Bronchial epithelial cell (primary cell): ENCODE data around the gene MAN1C1. TPM values are rescaled to one million over a fixed set of nuclear protein-coding genes. Genes with fewer than 3 reads are reported as not detected.

Source experiments
- DNase-seq: peaks from one replicate; pipeline ENCODE4 v3.0.0-alpha.2; 2010; ENCODE audit warnings: low read depth
- FAIRE-seq: peaks from 2 replicates; lab custom pipeline; 2011; peaks lifted over from hg19 to GRCh38; lab: Jason Lieb, UNC
- H3K27me3 ChIP-seq: 2 replicates; pipeline ENCODE4 v1.5.1; 2011; ENCODE audit warnings: low read length; ENCODE audit not compliant: control insufficient read depth, insufficient read depth
- H3K36me3 ChIP-seq: 2 replicates; pipeline ENCODE4 v1.5.1; 2011; ENCODE audit warnings: low read length; ENCODE audit not compliant: control insufficient read depth, insufficient read depth
- H3K4me3 ChIP-seq: 2 replicates; pipeline ENCODE4 v1.5.1; 2011; ENCODE audit warnings: mild to moderate bottlenecking, low read depth, low read length, control low read depth
- CTCF ChIP-seq: IDR thresholded peaks from 2 replicates; pipeline ENCODE4 v1.5.1; 2011; ENCODE audit warnings: mild to moderate bottlenecking, moderate library complexity, low read length, control low read depth, inconsistent platforms; ENCODE audit not compliant: insufficient read depth, severe bottlenecking
- total RNA-seq: library from RNA; depleted of rRNA; stranded (reverse); fragments of >200 nt; gene quantifications from 2 replicates; pipeline ENCODE4 v1.2.1, GENCODE V29; 2014

MAN1C1 gene
- total RNA-seq, 1 donor from 2014 or later = under 0.01 TPM

- no peak for TF ChIP-seq CTCF
- Histone ChIP-seq H3K4me3 (no peak overlapping the region), H3K27me3 (no peaks in the 10 kb centered on the region), H3K36me3 (no peaks in the 10 kb centered on the region)
- no peak for DNase-seq
- no peak for FAIRE-seq
Observed at GRCh38 chr1:25770541-25771220, 154.1 kb downstream of the MAN1C1 start.

GRCh38 chr1:25771221-25772114 lies 154.9 kb downstream of the MAN1C1 start:
- Histone ChIP-seq H3K4me3 (no peak overlapping the region), H3K36me3 (no peaks in the 10 kb centered on the region), H3K27me3 (no peaks in the 10 kb centered on the region)
- FAIRE-seq = no peak
- no peak for TF ChIP-seq CTCF
- DNase-seq = no peak

- TF ChIP-seq CTCF = no peak
- no peak for FAIRE-seq
- H3K36me3 ChIP-seq = no peaks in the 10 kb centered on the region
- DNase-seq = no peak
- no peaks in the 10 kb centered on the region for H3K27me3 ChIP-seq
- H3K4me3 ChIP-seq = no peak overlapping the region
Observed at GRCh38 chr1:25772164-25772563, 155.6 kb downstream of the MAN1C1 start.

- Histone ChIP-seq H3K36me3 (no peaks in the 10 kb centered on the region), H3K4me3 (no peak overlapping the region), H3K27me3 (no peaks in the 10 kb centered on the region)
- TF ChIP-seq CTCF = no peak
- DNase-seq = no peak
- FAIRE-seq = no peak
Observed at GRCh38 chr1:25772692-25773245, 156.2 kb downstream of the MAN1C1 start.

DNA sequence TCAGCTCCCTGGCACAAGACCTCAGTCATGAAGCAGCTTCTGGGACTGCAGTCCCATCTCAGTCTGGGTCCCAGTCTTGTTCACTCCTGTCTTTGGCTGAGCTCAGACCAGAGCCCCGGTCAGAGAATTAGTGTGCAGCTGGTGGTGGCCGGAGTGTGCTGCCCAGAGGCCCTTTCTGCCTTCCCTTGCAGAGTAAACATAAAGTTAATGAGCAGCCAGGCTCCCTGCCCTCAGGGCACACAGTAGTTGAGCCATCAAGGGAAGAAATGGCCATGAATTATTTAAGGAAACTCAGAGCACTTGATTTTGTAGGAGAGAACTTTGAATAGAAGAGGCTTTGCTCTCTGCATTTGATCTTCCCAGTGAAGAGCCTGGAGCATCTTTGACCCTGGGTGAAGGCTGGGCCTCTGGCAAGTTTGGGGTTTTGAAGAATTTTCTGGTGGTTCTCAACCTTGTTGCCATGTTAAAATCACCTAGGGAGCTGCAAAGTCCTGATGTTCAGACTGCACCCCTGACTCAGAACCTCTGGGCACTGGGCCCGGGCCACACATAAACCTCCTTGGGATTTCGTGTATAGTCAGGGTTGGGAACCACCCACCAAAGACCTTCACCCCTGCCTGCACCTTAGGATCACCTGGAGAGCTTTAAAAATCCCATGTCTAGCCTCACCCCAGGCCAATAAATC lies 157.0 kb downstream of the MAN1C1 start:
- DNase-seq (peak; percentile 20), FAIRE-seq (no peak)
- no peaks in the 10 kb centered on the region for H3K36me3 ChIP-seq

More for the DNA sequence above, 157.0 kb downstream of the MAN1C1 start:
- no peak for TF ChIP-seq CTCF
- Histone ChIP-seq H3K27me3 (no peaks in the 10 kb centered on the region), H3K4me3 (no peak overlapping the region)
